Activated CD8-positive, alpha-beta T cell treated with anti-CD3 and anti-CD28 coated beads, Interleukin-2, amount 10 ng/mL, durations not matched to agents 7 days and 5 days (primary cell): Measurements from ENCODE around the gene CD109. TPM values are rescaled to one million over a fixed set of nuclear protein-coding genes. Genes with fewer than 3 reads are reported as not detected.
A peak's percentile ranks its signal among the peaks of the same experiment; 100 is the strongest.

ENCODE experiments used
- ATAC-seq: fragments of 150-1000 bp; cut with Tn5 transposase; one replicate; pipeline ENCODE4 v1.10.0; 2021; ENCODE audit warnings: moderate library complexity
- CTCF ChIA-PET: fragments of 350-600 bp; sonication (Branson Sonifier 250); formaldehyde crosslinking; loops from one replicate; lab custom pipeline; 2021; ENCODE audit warnings: antibody characterized with exemption; lab: Charles Lee
- POLR2A ChIA-PET: fragments of 350-600 bp; sonication (Branson Sonifier 250); formaldehyde crosslinking; loops from one replicate; lab custom pipeline; 2021; ENCODE audit warnings: antibody characterized with exemption; lab: Charles Lee
- DNase-seq: peaks from one replicate; pipeline ENCODE4 v3.0.0-alpha.2; 2020
- H3K27ac Mint-ChIP-seq: one replicate; pipeline ENCODE4 v1.8.0; 2021; ENCODE audit warnings: mild to moderate bottlenecking, mixed read lengths
- H3K27me3 Mint-ChIP-seq: one replicate; pipeline ENCODE4 v1.8.0; 2021; ENCODE audit warnings: low read depth, mixed read lengths
- H3K36me3 Mint-ChIP-seq: one replicate; pipeline ENCODE4 v1.8.0; 2021; ENCODE audit warnings: low read depth, mixed read lengths
- H3K4me1 Mint-ChIP-seq: one replicate; pipeline ENCODE4 v1.8.0; 2021; ENCODE audit warnings: low read depth, mixed read lengths
- H3K4me3 Mint-ChIP-seq: one replicate; pipeline ENCODE4 v1.8.0; 2021; ENCODE audit warnings: mild to moderate bottlenecking, mixed read lengths
- H3K9me3 Mint-ChIP-seq: one replicate; pipeline ENCODE4 v1.8.0; 2022; ENCODE audit warnings: mixed read lengths; ENCODE audit not compliant: insufficient read depth
- total RNA-seq, 2 experiments: library from RNA; stranded (reverse); gene quantifications; one replicate each; pipeline ENCODE4 v1.2.3, GENCODE V29; 2021

Gene CD109
- total RNA-seq, result 1 to 10 TPM; 4.4 to 5.0 TPM

DNA sequence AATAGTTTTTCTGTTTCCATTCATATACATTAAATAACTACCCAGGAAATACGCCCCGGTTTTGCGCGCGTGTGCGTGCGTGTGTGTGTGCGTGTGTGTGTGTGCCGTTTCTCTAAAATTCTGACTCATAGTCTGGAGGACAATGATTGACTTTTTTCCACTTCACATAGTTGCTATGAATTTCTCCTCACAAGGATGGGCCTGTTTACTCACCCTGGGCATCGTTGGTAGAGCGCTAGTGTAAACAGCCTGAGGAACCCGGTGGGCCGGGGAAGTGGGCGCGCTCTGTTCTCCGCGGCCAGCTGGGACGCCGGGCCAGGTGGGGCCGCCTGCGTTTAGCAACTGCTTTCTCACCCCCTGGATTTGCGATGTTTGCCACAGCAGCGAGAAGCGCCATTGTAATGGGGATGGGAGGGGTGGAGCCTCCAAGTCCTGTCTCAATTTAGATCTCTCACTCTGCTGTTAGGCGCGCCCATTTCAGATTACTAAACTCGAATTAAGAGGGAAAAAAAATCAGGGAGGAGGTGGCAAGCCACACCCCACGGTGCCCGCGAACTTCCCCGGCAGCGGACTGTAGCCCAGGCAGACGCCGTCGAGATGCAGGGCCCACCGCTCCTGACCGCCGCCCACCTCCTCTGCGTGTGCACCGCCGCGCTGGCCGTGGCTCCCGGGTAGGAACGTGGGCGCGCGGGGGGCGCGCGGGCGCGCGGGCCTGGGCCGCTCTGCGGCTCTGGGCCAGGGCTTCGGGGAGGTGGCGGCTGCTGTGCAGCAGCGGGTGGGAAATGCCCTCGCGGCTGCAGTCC lies at the start of gene CD109:
Gene CD109, plus strand, starts transcription at position 585 of the 803 bp plus-strand sequence. Its CDS starts 13 bp downstream, at position 598.
- peak within 1 kb of the TSS; percentile 81 for H3K4me3 Mint-ChIP-seq
- ChIA-PET CTCF (interaction anchor here (0.9 to 1.8 kb wide), 3 partner anchors 11 to 37 kb away, joined by 3 to 8 read pairs (median 3); no protein-coding TSS in a partner anchor), POLR2A (interaction anchor here (0.6 to 0.9 kb wide), 2 partner anchors 10 to 1075 kb away, joined by 3 to 6 read pairs; no protein-coding TSS in a partner anchor)
- H3K36me3 Mint-ChIP-seq, result peaks cover 11% of the 10 kb centered on the region
- H3K9me3 Mint-ChIP-seq, result no peaks in the 10 kb centered on the region
- peak within 1 kb of the TSS; percentile 80 for H3K27ac Mint-ChIP-seq
- H3K27me3 Mint-ChIP-seq, result no peaks in the 10 kb centered on the region
- peaks cover 26% of the 10 kb centered on the region for H3K4me1 Mint-ChIP-seq
- ATAC-seq (peak; percentile 84), DNase-seq (peak; percentile 68)

DNA sequence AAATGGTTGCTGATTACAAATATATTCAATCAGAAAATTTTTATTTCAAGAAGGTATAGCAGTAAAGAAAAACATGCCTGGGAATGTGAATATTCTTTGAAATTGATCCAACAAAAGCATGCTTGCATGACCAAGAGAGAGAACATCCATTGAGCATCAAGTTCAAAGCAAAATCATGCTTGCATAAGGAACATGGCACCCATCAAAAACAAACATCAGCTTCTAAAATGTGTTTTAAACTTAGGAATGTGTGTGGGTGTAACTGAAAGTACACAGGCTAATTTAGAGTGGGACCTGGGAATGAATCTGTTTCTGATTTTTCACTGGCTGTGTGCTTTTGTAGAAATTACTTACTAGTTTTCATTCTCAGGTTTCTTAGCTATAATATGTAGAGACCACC lies 47.8 kb upstream of the CD109 start:
- H3K4me3 Mint-ChIP-seq, result no peak overlapping the region
- no peaks in the 10 kb centered on the region for H3K27me3 Mint-ChIP-seq
- H3K9me3 Mint-ChIP-seq, result no peaks in the 10 kb centered on the region
- ATAC-seq, result no peak
- no peak overlapping the region for H3K27ac Mint-ChIP-seq
- peaks cover 6% of the 10 kb centered on the region for H3K36me3 Mint-ChIP-seq
- CTCF ChIA-PET, result interaction anchor here (0.5 to 1.6 kb wide), 2 partner anchors 93 to 133 kb away, joined by 3 to 8 read pairs; no protein-coding TSS in a partner anchor
- no peak for DNase-seq
- POLR2A ChIA-PET, result interaction anchor here (0.7 kb wide), 1 partner anchor 17 kb away, joined by 3 read pairs; no protein-coding TSS in a partner anchor
- peaks cover 16% of the 10 kb centered on the region for H3K4me1 Mint-ChIP-seq

DNA sequence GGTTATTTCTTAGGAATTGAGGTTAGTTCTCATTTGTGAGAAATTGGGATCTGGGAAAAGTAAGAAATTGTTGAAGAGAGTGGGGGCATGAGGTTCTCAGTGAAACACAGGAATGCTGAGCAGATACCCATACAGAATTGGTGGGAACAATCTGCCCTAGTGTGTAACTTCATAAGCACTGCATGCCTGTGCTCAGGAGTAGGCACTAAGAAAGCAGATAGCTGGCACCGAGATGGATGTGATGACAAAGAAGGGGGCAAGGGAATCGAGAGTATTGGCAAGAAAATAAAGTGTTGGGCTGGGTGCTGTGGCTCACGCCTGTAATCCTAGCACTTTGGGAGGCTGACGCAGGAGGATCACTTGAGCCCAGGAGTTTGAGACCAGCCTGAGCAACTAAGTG lies 46.2 kb upstream of the CD109 start:
- no peak overlapping the region for H3K27ac Mint-ChIP-seq
- peaks cover 8% of the 10 kb centered on the region for H3K36me3 Mint-ChIP-seq
- POLR2A ChIA-PET, result no interaction called here
- no peaks in the 10 kb centered on the region for H3K9me3 Mint-ChIP-seq
- DNase-seq (no peak), ATAC-seq (no peak)
- no peaks in the 10 kb centered on the region for H3K27me3 Mint-ChIP-seq
- peaks cover 16% of the 10 kb centered on the region for H3K4me1 Mint-ChIP-seq
- CTCF ChIA-PET, result no interaction called here
- H3K4me3 Mint-ChIP-seq, result no peak overlapping the region

DNA sequence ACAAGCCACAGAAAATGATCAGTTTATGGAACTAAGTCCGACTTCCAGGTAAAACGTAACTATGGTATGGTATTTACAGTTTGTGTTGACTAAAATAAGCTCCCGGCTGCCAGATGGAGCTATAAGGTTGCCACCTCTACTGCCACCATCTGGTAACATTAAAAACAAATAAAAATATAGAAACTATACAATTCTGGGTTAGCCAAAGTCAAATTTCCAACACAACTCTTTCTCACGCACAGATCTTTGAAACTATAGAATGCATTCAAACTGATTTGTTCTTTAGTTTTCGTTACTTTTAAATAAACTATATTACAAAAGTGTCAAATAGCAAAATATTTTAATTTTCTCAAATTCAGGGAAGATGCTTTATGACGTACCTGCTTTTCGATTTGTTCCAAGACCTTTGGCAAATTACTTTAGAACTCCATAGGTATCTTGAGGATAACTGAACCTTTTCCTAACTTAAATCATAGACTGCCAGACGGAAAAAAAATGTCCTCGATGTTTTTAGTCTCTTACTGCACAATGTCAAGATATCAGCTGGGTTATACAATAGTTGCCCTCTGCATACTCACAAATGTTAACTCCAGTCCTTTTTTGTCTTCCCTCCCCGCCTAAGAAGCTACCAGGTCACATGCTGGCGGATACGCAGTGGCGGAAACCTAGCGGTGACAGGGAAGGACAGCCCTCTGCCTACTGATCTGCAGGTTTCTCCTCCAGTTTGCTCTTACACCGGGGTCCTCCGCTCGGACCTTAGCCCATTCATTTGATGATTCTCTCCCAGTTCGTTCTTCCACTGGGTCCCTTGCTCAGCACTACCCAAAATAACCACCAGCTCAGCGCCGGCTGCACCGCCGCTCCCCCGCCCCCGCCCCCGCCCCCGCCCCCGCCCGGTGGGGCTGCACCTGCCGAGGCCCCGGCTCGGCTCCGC lies 43.1 kb upstream of the CD109 start:
- Mint-ChIP-seq H3K27ac (peak overlapping the region; percentile 94), H3K9me3 (no peaks in the 10 kb centered on the region), H3K4me3 (peak overlapping the region; percentile 86), H3K36me3 (peaks cover 5% of the 10 kb centered on the region), H3K27me3 (no peaks in the 10 kb centered on the region), H3K4me1 (peaks cover 22% of the 10 kb centered on the region)
- ChIA-PET POLR2A (interaction anchor here (0.6 to 3.9 kb wide), 13 partner anchors 9 to 202 kb away, joined by 3 to 85 read pairs (median 4); partner anchors contain the start of genes EEF1A1 and MTO1), CTCF (interaction anchor here (0.8 to 3.5 kb wide), 35 partner anchors 9 to 1556 kb away, joined by 3 to 32 read pairs (median 6); partner anchors contain the start of gene MTO1)
- ATAC-seq (peak; percentile 61), DNase-seq (peak; percentile 82)

DNA sequence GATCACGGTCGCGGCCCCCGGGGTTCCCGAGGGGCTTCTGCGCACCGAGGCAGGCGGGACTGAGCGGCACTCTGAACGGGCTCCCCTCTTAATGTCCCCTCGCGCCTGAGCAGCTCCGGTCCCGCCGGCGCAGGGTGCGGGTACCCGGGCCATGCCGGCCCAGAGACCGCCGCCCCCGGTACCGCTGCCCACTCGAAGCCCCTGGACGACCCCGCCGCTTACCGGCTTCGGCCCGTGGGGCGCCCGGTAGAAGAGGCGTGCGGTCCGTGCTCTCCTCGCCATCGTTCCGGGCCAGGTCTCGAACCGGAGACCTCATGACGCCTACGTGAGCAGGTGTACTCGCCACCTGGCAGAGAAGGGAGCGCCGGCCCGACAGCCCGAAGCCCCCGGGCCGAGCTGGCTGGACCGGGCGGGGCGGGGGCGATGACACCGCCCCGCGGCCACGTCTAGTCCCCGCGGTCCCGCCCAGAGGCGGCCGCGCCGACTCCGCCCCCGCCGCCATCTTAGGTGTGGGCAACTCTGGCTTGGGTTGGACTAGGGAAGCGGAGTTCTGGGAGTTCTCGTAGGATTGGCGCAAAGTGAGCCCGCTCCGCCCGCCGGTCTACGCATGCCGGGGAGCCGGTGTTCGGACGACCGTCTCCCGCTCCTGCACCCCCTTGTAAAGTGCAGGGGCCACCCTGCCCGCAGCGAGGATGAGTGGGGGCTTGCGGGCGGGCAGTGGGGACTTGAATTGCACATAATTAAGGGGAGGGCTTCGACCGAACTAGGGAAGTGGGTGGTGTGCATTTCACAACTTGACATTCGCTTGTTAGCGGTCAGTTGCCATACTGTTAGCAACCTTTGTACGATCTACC lies 42.2 kb upstream of the CD109 start, which contains the start of gene SLC17A5:
Gene SLC17A5, minus strand, starts transcription at position 422 of the 854 bp plus-strand sequence. Its CDS starts 106 bp downstream, at position 316.
- Mint-ChIP-seq H3K4me1 (peaks cover 22% of the 10 kb centered on the region), H3K27ac (peak within 1 kb of the TSS; percentile 97), H3K36me3 (peaks cover 5% of the 10 kb centered on the region), H3K27me3 (no peaks in the 10 kb centered on the region), H3K9me3 (no peaks in the 10 kb centered on the region), H3K4me3 (peak within 1 kb of the TSS; percentile 99)
- CTCF ChIA-PET, result interaction anchor here (0.8 to 3.5 kb wide), 34 partner anchors 9 to 1555 kb away, joined by 3 to 32 read pairs (median 6); partner anchors contain the start of gene MTO1
- POLR2A ChIA-PET, result interaction anchor here (0.7 to 3.9 kb wide), 12 partner anchors 12 to 1632 kb away, joined by 3 to 85 read pairs (median 4); partner anchors contain the start of genes EEF1A1 and MTO1
- peak; percentile 91 for ATAC-seq
- peak; percentile 93 for DNase-seq

DNA sequence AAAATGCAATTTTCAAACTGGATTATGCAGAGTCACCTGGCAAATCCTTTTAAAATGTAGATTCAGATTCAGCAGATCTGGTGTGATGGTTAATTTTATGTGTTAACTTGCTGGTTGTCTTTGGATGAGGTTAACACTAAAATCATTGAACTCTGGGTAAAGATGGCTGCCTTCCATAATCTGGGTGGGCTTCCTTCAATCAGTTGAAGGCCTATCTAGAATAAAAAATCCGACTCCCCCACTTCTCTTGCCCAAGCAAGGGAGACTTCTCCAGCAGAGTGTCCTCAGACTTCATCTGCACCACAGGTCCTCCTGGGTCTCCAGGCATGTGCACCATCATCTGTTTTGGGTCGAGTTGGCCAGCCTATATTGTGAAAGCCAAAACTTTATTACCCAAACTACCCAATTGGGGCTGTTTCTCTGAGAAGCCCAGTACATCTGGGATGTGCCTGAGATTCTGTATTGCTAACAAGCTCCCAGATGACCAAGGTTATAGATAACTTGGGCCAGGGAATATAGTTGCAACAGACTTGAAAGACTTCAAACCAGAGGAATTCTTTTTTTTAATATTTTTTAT lies 40.6 kb upstream of the CD109 start:
- Mint-ChIP-seq H3K9me3 (no peaks in the 10 kb centered on the region), H3K27me3 (no peaks in the 10 kb centered on the region), H3K36me3 (peaks cover 2% of the 10 kb centered on the region), H3K4me1 (peaks cover 22% of the 10 kb centered on the region), H3K4me3 (peak overlapping the region; percentile 99), H3K27ac (no peak overlapping the region)
- ChIA-PET POLR2A (interaction anchor here (3.9 kb wide), 2 partner anchors 131 to 135 kb away, joined by 20 to 85 read pairs; partner anchors contain the start of gene EEF1A1), CTCF (interaction anchor here (1.2 to 1.8 kb wide), 7 partner anchors 11 to 1554 kb away, joined by 3 to 12 read pairs (median 5); no protein-coding TSS in a partner anchor)
- ATAC-seq (no peak), DNase-seq (no peak)

DNA sequence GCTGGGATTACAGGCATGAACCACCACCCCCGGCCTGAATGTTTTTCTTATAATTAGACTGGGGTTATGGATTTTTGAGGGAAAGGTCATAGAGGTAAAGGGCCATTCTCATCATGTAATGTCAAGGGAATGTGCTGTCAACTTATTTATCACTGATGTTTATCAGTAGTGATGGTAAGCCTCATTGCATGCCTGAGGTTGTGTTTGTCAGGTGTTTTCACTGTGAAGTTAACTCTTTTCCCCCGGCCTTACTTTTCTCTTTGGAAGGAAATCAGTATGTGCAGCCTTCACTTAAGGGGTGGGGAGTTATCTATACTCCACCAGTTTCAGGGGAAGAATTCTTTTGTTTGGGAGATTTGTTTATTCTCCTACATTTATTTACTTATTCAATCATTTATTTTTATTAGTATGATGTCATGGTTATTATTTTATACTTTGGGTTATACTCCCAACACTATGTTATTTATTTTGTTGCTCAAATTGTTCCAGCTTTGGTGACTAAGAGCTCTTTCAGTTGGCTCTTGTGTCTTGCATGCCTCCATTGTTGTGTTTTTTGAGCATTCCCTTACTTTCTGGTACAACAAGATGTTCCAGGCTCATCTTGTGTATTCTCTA lies 39.4 kb upstream of the CD109 start:
- peaks cover 22% of the 10 kb centered on the region for H3K4me1 Mint-ChIP-seq
- ATAC-seq, result no peak
- ChIA-PET POLR2A (no interaction called here), CTCF (no interaction called here)
- no peaks in the 10 kb centered on the region for H3K27me3 Mint-ChIP-seq
- no peak overlapping the region for H3K27ac Mint-ChIP-seq
- no peaks in the 10 kb centered on the region for H3K9me3 Mint-ChIP-seq
- no peak for DNase-seq
- H3K36me3 Mint-ChIP-seq, result peaks cover 2% of the 10 kb centered on the region
- no peak overlapping the region for H3K4me3 Mint-ChIP-seq

DNA sequence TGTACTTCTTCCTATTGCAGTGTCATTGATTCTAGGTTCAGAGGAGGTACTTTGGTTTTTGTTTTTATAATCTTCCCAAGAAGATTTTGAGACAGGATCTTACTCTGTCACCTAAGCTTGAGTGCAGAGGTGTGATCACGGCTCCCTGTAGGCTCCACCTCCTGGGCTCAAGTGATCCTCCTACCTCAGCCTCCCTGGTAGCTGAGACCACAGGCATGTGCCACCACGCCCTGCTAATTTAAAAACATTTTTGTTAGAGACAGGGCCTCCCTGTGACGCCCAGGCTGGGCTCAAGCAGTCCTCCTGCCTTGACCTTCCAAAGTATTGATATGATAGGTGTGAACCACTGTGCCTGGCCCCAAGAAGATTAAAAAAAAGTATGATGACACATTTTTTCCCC lies 38.8 kb upstream of the CD109 start:
- DNase-seq, result peak; percentile 27

DNA sequence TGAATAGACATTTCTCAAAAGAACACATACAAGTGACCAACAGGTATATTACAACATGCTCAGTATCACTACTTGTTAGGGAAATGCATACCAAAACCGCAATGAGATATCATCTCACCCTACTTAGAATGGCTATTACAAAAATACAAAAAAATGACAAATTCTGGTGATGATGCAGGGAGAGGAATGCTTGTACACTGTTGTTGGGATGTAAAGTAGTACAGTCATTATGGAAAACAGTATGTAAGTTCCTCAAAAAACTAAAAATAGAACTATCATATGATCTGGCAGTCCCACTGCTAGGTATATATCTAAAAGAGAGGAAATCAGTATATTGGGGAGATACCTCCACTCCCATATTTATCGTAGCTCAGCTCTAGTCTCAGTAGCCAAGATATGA lies 31.3 kb upstream of the CD109 start:
- H3K27me3 Mint-ChIP-seq, result peaks cover 21% of the 10 kb centered on the region
- DNase-seq (no peak), ATAC-seq (no peak)
- H3K36me3 Mint-ChIP-seq, result no peaks in the 10 kb centered on the region
- no peak overlapping the region for H3K27ac Mint-ChIP-seq
- POLR2A ChIA-PET, result no interaction called here
- no peak overlapping the region for H3K4me3 Mint-ChIP-seq
- peaks cover 2% of the 10 kb centered on the region for H3K4me1 Mint-ChIP-seq
- H3K9me3 Mint-ChIP-seq, result no peaks in the 10 kb centered on the region
- CTCF ChIA-PET, result interaction anchor here (2.7 kb wide), 1 partner anchor 11 kb away, joined by 9 read pairs; no protein-coding TSS in a partner anchor

More for the DNA sequence above, 38.8 kb upstream of the CD109 start:
- Mint-ChIP-seq H3K27ac (no peak overlapping the region), H3K4me3 (no peak overlapping the region), H3K36me3 (peaks cover 2% of the 10 kb centered on the region), H3K4me1 (peaks cover 19% of the 10 kb centered on the region), H3K27me3 (no peaks in the 10 kb centered on the region), H3K9me3 (no peaks in the 10 kb centered on the region)
- POLR2A ChIA-PET, result no interaction called here
- no peak for ATAC-seq
- CTCF ChIA-PET, result no interaction called here
